Measurements from ENCODE around the gene KCTD5. TPM values are rescaled to one million over a fixed set of nuclear protein-coding genes. Genes with fewer than 3 reads are reported as not detected.
"Not testable (repeated sequence)": the region's sequence is repeated elsewhere in the genome, so short reads cannot be mapped to it uniquely, and the experiment has no call there.

The KCTD5 gene
- total RNA-seq, 6 experiments from 2014 or later: 27.1 to 30.9 (median 28.8) TPM

DNA sequence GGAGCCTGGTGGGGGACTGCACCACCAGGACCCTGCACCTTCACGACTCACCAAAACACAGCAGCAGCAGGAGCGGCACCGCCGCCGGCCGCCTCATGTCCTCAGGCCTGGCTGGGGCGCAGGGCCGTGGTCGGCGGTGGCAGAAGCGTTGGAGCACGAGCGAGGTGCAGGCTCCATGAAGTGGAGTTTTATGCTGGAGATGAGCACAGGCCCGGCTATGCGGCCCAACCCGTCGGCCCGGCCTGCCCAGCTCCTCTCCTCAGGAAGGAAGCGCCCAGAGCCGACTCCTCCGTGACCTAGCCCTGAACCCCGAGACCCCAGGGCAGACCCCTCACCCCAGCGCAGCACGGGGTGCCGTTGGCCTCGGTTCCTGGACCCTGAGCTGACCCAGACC lies 37.7 kb downstream of the KCTD5 start, which contains the start of gene PRSS27:
Gene PRSS27, minus strand, starts transcription at position 161 of the 394 bp plus-strand sequence. Its CDS starts 64 bp downstream, at position 97.
- TF ChIP-seq, protein P1, sequence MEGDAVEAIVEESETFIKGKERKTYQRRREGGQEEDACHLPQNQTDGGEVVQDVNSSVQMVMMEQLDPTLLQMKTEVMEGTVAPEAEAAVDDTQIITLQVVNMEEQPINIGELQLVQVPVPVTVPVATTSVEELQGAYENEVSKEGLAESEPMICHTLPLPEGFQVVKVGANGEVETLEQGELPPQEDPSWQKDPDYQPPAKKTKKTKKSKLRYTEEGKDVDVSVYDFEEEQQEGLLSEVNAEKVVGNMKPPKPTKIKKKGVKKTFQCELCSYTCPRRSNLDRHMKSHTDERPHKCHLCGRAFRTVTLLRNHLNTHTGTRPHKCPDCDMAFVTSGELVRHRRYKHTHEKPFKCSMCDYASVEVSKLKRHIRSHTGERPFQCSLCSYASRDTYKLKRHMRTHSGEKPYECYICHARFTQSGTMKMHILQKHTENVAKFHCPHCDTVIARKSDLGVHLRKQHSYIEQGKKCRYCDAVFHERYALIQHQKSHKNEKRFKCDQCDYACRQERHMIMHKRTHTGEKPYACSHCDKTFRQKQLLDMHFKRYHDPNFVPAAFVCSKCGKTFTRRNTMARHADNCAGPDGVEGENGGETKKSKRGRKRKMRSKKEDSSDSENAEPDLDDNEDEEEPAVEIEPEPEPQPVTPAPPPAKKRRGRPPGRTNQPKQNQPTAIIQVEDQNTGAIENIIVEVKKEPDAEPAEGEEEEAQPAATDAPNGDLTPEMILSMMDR (IDR thresholded peaks at IDR 0.05): no peak
- Mint-ChIP-seq H3K36me3 (ENCODE audit: low read depth) (no peaks in the 10 kb centered on the region), H3K9me3 (no peaks in the 10 kb centered on the region), H3K27me3 (ENCODE audit: insufficient read depth) (peaks cover 14% of the 10 kb centered on the region), H3K27ac (peak within 1 kb of the TSS; percentile 69), H3K4me1 (ENCODE audit: low read depth) (peaks cover 7% of the 10 kb centered on the region), H3K4me3 (peak within 1 kb of the TSS; percentile 83)
- no peak for DNase-seq

DNA sequence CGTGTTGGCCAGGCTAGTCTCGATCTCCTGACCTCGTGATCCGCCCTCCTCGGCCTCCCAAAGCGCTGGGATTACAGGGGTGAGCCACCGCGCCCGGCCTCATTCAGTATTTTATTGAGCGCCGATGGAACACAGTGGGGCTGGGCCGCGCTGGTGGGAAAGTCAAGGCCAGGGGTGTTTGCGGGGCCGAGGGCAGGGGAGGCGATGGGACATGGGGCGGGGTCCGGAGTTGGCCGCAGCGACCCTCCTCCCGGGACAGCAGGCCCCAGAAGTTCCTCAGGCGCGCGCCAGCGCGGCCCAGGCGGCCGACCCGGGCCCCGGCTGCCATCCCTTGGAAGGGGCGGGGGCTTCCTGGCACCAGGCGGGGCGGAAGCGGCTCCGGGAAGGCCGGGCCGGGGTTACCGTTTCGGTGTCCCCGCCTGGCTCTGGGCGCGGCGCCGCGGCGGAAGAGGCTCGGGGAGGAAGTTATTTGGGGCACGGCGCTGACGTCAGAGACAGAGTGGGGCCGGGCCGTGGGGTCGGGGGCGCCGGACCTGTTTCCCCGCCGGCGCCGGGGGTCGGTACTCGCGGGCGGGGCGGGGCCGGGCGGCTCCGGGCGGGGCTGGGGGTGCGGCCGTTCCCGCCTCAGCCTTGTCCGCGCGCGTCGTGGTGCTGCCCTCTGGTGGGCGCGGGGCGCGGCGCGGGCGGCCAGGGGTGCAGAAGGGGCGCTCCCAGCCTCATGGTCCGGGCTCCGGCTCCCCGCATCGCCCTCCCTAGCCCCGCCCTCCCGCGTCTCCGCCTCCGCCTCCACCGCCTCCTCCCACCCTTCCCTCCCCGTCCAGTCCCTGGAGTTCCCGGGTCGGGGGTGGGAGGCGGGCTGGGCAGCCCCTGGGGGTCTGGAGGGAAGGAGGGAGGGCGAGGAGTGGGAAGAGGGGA lies 38.7 kb downstream of the KCTD5 start:
- DNase-seq: peak; percentile 70
- Mint-ChIP-seq H3K9me3 (no peaks in the 10 kb centered on the region), H3K36me3 (ENCODE audit: low read depth) (no peaks in the 10 kb centered on the region), H3K4me3 (peak overlapping the region; percentile 83), H3K4me1 (ENCODE audit: low read depth) (peaks cover 7% of the 10 kb centered on the region), H3K27ac (peak overlapping the region; percentile 69), H3K27me3 (ENCODE audit: insufficient read depth) (peaks cover 17% of the 10 kb centered on the region)
- TF ChIP-seq, protein P1 (IDR thresholded peaks at IDR 0.05): peak; percentile 85

DNA sequence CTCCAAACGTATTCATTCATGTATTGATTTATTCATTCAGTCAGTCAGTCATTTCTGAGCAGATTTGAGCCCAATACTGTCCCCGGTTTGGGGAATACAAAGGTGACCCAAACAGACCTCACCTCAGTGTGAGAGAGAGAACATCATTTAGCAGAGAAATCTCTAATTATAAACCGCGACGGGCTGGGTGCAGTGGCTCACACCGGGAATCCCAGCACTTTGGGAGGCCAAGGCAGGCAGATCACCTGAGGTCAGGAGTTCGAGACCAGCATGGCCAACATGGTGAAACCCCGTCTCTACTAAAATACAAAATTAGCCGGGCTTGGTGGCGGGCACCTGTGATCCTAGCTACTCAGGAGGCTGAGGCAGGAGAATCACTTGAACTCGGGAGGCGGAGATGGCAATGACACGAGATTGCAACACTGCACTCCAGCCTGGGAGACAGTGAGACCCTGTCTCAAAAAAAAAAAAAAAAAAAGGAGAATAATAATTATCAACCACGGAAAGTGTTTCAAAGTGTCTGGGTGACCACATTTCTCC lies 39.4 kb downstream of the KCTD5 start:
- peak overlapping the region; percentile 37; the same call in 1 of the 2 replicates for H3K4me3 Mint-ChIP-seq
- not testable (repeated sequence) for H3K4me1 Mint-ChIP-seq (ENCODE audit: low read depth); H3K36me3 Mint-ChIP-seq (ENCODE audit: low read depth); DNase-seq; H3K9me3 Mint-ChIP-seq; H3K27ac Mint-ChIP-seq
- peaks cover 17% of the 10 kb centered on the region for H3K27me3 Mint-ChIP-seq (ENCODE audit: insufficient read depth)

DNA sequence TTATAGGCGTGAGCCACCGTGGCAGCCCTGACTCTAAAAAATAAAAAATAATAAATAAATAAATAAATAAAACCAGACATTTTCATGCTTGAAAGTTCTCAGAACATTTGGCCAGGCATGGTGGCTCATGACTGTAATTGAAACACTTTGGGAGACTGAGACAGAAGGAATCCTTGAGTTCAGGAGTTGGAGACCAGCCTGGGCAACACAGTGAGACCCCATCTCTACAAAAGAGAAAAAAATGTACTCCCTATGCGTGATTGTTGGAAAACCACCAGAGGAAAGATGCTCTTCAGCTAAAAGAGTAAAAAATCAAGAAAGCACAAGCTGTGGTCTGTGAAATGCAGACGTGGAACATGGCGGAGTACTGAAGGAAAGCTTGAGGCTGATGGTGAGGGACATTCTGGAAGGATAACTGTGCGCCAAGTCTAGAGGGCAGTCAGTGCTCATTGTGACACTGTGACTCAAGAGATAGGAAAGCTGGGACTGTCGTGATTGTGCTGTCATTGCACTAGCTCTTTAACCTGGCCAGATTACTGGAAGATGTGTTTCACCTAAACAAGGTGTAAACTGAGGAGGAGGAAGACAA lies 41.9 kb downstream of the KCTD5 start:
- TF ChIP-seq, protein P1 (IDR thresholded peaks at IDR 0.05): no peak
- Mint-ChIP-seq H3K36me3 (ENCODE audit: low read depth) (no peaks in the 10 kb centered on the region), H3K27ac (no peak overlapping the region), H3K4me1 (ENCODE audit: low read depth) (peaks cover 7% of the 10 kb centered on the region), H3K27me3 (ENCODE audit: insufficient read depth) (peaks cover 15% of the 10 kb centered on the region), H3K9me3 (no peaks in the 10 kb centered on the region), H3K4me3 (no peak overlapping the region)
- DNase-seq: no peak

DNA sequence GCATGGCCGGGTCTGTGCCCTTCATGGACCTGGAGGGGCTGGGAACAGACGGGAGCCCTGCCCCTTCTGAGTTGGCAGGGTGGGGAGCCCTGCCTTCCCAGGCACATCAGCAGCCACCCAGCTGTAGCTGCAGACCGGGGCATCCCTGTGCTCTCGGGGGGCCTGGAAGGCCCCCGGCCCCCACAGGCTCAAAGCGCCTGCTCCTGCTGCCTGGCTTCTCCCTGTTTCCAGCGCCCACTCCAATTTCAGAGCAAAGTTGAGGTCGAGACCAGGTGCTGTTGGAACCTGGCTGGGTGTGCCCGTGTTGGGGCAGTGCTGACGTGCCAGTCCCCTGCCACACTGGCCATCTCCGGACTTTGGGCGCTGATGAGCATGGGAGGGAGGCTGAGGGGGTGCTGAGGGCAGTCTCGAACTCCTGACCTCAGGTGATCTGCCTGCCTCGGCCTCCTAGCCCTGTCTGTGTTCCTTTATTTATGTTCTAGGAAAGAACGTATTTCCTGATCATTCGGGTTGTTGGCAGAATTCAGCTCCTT lies 42.6 kb downstream of the KCTD5 start:
- Mint-ChIP-seq H3K9me3 (no peaks in the 10 kb centered on the region), H3K4me1 (ENCODE audit: low read depth) (peaks cover 7% of the 10 kb centered on the region), H3K4me3 (no peak overlapping the region), H3K27ac (no peak overlapping the region), H3K36me3 (ENCODE audit: low read depth) (no peaks in the 10 kb centered on the region), H3K27me3 (ENCODE audit: insufficient read depth) (peaks cover 15% of the 10 kb centered on the region)
- TF ChIP-seq, protein P1 (IDR thresholded peaks at IDR 0.05): no peak
- no peak for DNase-seq
